Left kidney (tissue), 2 donors: ENCODE data around the gene NLGN4Y. TPM values are rescaled to one million over a fixed set of nuclear protein-coding genes. Genes with fewer than 3 reads are reported as not detected.
"Not testable (repeated sequence)": the region's sequence is repeated elsewhere in the genome, so short reads cannot be mapped to it uniquely, and the experiment has no call there.

ENCODE experiments used
- DNase-seq: peaks from one replicate; pipeline ENCODE4 v3.0.0-alpha.2; 2013
- polyA plus RNA-seq: library from polyadenylated mRNA; unstranded; fragments of 120-200 nt; gene quantifications from one replicate; pipeline ENCODE4 v1.2.1, GENCODE V29; 2013; ENCODE audit not compliant: insufficient read length

The NLGN4Y gene
- polyA plus RNA-seq, 1 donor = 24.0 TPM

DNA sequence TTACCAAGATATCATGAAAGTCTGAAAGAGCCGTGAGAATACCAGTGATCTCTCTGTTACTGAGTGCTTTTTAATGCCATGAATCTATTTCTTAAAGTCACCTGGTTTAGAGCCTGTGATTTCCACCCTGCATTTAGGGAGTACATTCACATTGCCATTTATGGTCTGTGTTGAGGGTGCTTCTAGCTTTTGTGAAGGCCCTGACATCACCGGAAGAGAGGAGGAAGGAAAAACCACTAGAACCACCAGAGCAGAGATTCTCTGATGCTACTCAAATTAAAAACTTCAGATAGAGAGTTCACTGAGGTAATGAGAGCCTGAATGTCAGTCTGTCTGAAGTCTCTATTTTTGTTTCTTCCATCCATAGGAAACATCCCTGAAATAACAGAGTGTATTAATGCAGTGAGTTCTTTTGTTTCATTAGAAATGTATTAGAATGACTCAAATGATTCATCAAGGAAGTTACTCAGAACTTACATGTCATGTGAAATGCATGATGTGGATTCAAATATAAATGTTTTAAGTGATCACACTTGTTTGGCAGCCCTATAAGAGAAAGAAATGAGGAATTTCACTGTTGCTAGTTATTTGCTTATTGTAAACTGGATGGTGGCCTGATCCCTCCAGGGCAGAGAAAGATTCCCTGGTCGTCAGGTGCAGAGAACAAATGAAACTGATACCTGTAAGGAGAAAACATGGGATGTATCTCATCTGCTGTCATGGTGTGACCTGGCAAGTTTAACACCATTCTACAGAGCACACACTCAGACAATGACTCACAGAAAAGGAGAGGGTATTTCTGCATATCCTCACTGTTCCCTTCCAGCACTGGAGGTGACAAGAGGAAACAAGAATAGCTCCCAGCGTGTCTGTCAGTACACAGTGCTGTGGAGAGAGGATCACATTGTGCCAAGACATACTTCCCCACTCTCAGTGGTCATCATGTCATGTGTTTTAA lies 310.1 kb downstream of the NLGN4Y start:
- no peak for DNase-seq

DNA sequence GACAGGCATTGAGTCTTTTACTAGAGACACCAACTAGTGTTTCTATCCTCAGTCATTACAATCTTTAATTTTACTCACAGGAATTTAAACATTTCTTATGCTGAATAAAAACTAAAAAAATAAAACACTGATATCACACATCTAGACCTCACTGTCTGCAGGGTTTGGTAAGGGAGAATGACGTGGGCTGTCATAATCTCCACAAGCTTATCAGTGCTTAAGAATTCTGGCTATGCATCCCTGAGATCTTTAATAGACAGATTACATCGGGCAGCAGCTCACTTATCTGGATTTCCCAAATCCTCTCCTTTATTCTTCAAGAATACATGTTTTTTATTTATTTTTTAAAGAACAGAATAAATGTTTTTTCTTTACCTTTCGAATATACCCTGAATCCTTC lies 313.1 kb downstream of the NLGN4Y start:
- DNase-seq = no peak

DNA sequence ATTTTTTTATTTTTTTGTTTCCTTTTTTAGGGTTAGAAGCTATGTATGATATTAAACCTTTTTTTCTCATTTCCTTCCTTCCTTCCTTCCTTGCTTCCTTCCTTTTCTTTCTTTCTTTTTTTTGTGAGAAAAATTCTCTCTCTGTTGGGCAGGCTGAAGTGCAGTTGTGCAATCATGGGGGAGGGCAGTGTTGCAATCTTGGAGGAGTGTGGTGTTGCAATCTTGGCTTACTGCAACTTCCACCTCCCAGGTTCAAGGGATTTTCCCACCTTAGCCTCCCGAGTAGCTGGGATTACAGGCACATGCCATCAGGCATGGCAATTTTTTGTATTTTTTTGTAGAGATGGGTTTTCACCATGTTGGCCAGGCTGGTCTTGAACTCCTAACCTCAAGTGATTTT lies 326.4 kb downstream of the NLGN4Y start:
- DNase-seq = no peak

DNA sequence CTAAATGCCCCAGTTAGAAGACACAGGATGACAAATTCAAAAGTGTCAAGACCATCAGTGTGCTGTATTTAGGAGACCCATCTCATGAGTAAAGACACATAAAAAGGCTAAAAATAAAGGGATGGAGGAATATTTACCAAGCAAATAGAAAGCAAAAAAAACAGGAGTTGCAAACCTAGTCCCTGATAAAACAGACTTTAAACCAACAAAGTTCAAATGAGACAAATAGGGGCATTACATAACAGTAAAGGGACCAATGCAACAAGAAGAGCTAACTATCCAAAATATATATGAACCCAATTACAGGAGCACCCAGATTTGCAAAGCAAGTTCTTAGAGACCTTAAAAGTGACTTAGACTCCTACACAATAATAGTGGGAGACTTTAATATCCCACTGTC lies 336.1 kb downstream of the NLGN4Y start:
- no peak for DNase-seq

DNA sequence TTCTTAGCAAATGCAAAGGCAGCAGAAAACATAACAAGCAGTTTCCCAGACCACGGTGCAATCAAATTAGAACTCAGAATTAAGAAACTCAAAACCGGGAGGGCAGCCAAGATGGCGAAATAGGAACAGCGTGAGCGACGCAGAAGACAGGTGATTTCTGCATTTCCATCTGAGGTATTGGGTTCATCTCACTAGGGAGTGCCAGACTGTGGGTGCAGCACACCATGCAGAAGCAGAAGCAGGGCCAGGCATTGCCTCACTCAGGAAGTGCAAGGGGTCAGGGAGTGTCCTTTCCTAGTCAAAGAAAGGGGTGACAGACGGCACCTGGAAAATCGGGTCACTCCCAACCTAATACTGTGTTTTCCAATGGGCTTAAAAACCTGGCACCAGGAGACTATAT lies 336.7 kb downstream of the NLGN4Y start:
- DNase-seq = not testable (repeated sequence)

DNA sequence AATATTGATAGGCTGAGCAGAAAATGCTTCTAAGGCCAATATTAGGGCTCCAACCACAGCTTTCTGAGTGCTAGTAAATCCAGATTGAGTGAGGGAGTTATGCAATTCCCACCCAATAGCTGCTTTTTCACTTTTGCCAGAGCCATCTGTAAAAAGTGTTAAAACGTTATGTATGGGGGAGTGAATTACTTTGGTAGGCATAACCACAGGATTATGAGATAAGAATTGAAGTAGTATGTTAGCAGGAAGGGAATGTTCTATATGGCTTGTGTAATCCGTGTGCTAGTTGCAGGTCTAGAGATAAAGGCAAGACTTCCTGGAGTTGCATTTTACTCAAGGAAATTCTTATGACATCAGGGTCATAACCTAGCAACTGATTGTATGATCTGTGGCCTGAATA lies 347.6 kb downstream of the NLGN4Y start:
- no peak for DNase-seq
